Ramos (cell line): ENCODE measurements around the gene KEL.

Experiments used
- in situ Hi-C: fragments of 300-500 bp; cut with MboI; formaldehyde crosslinking; loops from one replicate; pipeline ENCODE4 v1.14.3; 2022; ENCODE audit warnings: low sequenced_read_pairs; ENCODE audit not compliant: unreplicated experiment

KEL gene

GRCh38 chr7:142933092-142933475 is 29.1 kb downstream of the KEL start:
- in situ Hi-C loops, result no loop called here

GRCh38 chr7:142932386-142933091 is 29.6 kb downstream of the KEL start:
- in situ Hi-C loops, result no loop called here

- in situ Hi-C loops, result no loop called here
These were observed 31.9 kb downstream of the KEL start for GRCh38 chr7:142930126-142930730.

- in situ Hi-C loops, result no loop called here
These were observed 34.2 kb downstream of the KEL start for GRCh38 chr7:142927949-142928348.

GRCh38 chr7:142927085-142927745 is 34.9 kb downstream of the KEL start:
- in situ Hi-C loops, result no loop called here

GRCh38 chr7:142925413-142925812 is 36.8 kb downstream of the KEL start:
- in situ Hi-C loops, result no loop called here

GRCh38 chr7:142923391-142923790 is 38.8 kb downstream of the KEL start:
- in situ Hi-C loops, result no loop called here

GRCh38 chr7:142919656-142920055 is 42.5 kb downstream of the KEL start:
- in situ Hi-C loops, result no loop called here

GRCh38 chr7:142918901-142919300 is 43.3 kb downstream of the KEL start:
- in situ Hi-C loops, result no loop called here

GRCh38 chr7:142917447-142917846 is 44.7 kb downstream of the KEL start:
- in situ Hi-C loops, result no loop called here

GRCh38 chr7:142916508-142916907 is 45.7 kb downstream of the KEL start:
- in situ Hi-C loops, result no loop called here

GRCh38 chr7:142915315-142915714 is 46.8 kb downstream of the KEL start:
- in situ Hi-C loops, result no loop called here

- in situ Hi-C loops, result no loop called here
These were observed 48.0 kb downstream of the KEL start for GRCh38 chr7:142914121-142914520.

GRCh38 chr7:142913566-142913965 is 48.6 kb downstream of the KEL start:
- in situ Hi-C loops, result no loop called here

- in situ Hi-C loops, result no loop called here
These were observed 49.1 kb downstream of the KEL start for GRCh38 chr7:142913051-142913450.

GRCh38 chr7:142910481-142910880 is 51.7 kb downstream of the KEL start:
- in situ Hi-C loops, result no loop called here

- in situ Hi-C loops, result no loop called here
These were observed 52.1 kb downstream of the KEL start for GRCh38 chr7:142910031-142910433.

GRCh38 chr7:142908921-142909890 is 53.0 kb downstream of the KEL start:
- in situ Hi-C loops, result no loop called here

GRCh38 chr7:142908290-142908689 is 53.9 kb downstream of the KEL start:
- in situ Hi-C loops, result no loop called here

- in situ Hi-C loops, result no loop called here
These were observed 55.5 kb downstream of the KEL start for GRCh38 chr7:142906643-142907042.
